ENCODE measurements around the gene FBXO21.

Gene FBXO21

DNA sequence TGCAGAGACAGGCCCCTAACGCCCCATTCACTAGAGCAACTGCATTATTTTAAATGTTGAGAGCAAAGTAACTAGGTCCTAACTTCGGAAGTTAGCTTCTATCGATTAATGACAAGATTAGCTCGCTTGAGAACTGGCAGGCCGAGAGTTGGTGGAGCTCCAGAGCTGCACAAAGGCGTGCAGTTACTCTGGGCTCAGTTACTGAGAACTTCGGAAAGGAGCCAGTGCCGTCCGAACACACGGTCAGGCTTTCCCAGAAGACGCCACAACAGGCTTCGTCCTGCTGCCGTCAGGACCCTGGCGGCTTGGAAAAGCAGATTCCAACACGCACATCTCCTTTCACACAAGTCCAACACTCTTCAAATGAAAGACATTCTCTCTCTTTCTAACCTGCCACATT, 45.7 kb downstream of the FBXO21 start:
- no peak overlapping the region for H3K4me3 Mint-ChIP-seq
- peaks cover 22% of the 10 kb centered on the region for H3K36me3 Mint-ChIP-seq (ENCODE audit: low read depth)
- no peak overlapping the region for H3K27ac Mint-ChIP-seq
- peaks cover 19% of the 10 kb centered on the region for H3K4me1 Mint-ChIP-seq (ENCODE audit: low read depth)
- H3K9me3 Mint-ChIP-seq, result no peaks in the 10 kb centered on the region
- H3K27me3 Mint-ChIP-seq (ENCODE audit: low read depth), result no peaks in the 10 kb centered on the region

DNA sequence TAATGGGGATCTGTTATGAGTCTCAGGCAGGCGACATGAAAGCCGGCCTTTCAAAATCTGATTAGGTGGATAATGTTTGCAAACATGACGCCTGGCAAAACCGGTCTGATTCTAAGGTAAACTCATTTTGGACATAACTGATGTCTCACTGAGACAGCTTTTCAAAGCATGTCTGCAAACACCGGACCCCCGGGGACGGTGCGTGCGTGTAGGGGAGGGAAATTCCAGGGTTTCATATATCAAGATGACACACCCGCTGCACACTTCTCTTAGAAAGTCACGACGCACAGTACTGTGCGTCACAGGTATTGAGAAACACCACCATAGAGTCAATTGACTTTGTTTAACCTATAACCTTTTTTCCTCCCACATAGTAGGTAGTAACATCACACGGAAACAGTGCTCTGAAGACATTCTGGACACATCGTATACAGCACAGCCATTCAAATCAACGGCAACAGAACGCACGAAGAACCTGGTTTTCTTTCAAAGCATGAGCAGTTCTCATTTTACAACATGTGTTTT, 47.2 kb downstream of the FBXO21 start:
- Mint-ChIP-seq H3K9me3 (no peaks in the 10 kb centered on the region), H3K27me3 (ENCODE audit: low read depth) (no peaks in the 10 kb centered on the region), H3K4me1 (ENCODE audit: low read depth) (peaks cover 4% of the 10 kb centered on the region), H3K27ac (no peak overlapping the region), H3K4me3 (no peak overlapping the region), H3K36me3 (ENCODE audit: low read depth) (peaks cover 21% of the 10 kb centered on the region)

DNA sequence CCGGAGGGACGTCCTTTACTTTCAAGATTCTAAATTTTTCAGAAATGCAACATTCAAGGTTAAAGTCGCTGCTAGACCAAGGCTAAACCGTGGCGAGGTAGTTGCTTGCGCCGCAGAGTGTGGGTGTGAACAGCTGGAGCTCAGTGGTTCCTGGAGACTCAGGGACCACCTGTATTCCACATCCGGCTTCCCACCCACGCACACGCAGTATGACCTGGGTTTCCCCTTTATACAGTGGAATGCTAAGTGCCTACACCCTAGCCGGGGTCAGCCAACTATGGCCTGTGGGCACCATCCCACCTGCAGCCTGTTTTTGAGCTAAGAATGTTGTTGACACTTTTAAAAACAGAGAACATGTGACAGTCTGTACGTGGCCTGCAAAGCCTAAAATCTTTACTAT, 48.2 kb downstream of the FBXO21 start:
- Mint-ChIP-seq H3K27me3 (ENCODE audit: low read depth) (no peaks in the 10 kb centered on the region), H3K27ac (no peak overlapping the region), H3K4me3 (no peak overlapping the region), H3K36me3 (ENCODE audit: low read depth) (peaks cover 17% of the 10 kb centered on the region), H3K9me3 (no peaks in the 10 kb centered on the region), H3K4me1 (ENCODE audit: low read depth) (peaks cover 2% of the 10 kb centered on the region)

DNA sequence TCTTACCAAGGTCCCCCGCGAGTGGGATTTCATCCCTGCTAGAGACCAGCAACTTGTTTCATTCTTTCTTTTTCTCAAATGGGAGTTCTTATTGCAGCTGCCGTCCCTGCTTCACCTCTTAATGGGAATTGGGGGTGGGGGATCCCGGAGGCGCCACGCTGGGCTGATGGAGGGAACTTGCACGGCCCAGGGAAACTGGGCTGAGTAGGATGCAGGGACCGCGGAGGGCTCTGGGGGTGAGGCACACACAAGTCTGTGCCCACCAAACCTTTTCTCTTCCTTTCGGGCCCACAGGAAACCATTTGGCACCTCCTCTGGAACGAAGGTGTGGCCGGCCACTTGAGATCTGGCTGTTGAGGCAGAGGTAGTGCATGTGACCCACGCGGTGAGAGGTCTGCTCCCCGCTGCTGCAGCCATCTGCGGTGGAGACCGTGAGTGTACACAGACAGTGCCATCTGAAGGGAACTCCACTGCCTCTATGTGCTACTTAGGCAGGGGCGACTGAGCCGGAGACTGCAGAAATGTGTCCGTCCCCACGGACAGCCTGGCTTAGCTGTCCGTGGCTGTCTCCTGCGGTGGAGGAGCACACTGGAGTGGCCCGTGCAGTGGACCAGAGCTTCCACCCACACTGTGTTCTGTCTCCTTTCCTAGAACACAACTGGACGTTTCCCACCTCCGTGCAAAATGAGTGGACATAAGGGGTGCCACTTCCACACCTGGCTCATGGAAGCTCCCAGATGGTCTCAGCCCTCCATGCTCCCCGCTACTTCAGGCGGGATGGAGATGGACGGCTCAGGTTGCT, 49.0 kb downstream of the FBXO21 start:
- Mint-ChIP-seq H3K27me3 (ENCODE audit: low read depth) (no peaks in the 10 kb centered on the region), H3K9me3 (no peaks in the 10 kb centered on the region), H3K4me3 (no peak overlapping the region), H3K27ac (no peak overlapping the region), H3K4me1 (ENCODE audit: low read depth) (peaks cover 2% of the 10 kb centered on the region), H3K36me3 (ENCODE audit: low read depth) (peaks cover 15% of the 10 kb centered on the region)

DNA sequence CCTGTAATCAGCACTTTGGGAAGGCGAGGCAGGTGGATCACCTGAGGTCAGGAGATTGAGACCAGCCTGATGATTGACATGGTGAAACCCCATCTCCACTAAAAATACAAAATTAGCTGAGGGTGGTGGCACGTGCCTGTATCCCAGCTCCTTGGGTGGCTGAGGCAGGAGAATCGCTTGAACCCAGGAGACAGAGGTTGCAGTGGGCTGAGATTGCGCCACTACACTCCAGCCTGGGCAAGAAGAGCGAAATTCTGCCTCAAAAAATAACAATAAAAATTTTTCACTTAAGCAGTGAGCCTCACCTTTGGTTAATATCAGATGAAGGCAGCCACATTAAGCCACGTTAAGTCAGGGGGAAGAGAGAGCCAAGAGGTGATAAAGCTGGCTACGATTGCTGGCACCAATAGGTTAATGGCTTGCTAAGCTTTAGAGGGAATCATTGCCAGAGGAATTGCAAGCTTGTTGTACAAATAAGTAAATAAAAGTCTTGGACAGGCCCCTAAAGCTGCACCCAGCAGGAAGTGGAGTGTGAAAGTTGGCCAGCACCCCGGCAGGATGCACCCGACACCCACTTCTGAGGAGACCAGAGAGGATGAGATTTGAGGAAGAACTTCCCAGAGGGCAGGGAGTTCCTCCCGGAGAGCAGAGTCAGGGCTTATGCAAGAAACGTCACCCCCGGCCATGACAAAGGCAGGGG, 49.7 kb downstream of the FBXO21 start:
- Mint-ChIP-seq H3K4me1 (ENCODE audit: low read depth) (no peaks in the 10 kb centered on the region), H3K9me3 (no peaks in the 10 kb centered on the region), H3K27me3 (ENCODE audit: low read depth) (no peaks in the 10 kb centered on the region)

DNA sequence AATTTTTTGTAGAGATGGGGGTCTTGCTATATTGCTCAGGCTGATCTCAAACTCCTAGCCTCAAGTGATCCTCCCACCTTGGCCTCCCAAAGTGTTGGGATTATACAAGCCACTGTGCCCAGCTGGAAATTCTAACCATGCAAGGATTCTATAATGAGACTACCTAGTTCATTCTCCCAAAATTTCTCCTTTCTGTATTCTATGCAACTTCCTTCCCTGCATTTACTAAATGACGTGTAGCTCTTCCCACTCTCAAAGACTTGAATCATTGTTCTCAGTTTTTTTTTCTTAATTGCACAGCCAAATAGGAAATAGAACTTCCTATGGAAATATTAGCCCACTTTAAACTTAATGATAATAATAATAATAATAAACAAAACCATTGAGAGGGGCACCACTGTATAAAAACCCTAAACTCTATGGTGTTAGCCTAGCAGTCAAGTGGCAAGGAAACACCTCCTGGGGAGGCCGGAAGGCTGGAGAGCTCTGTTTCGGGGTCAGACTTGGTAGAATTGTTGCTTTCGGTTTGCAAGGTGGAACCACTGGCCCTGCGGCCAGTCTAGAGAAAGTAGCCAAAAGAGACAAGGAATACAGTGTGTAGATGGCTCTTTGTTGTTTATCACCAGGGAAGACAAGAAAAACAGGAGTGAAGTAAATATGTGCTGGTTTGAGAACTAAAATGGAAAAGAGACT, 51.1 kb downstream of the FBXO21 start:
- no peaks in the 10 kb centered on the region for H3K27me3 Mint-ChIP-seq (ENCODE audit: low read depth)
- H3K36me3 Mint-ChIP-seq (ENCODE audit: low read depth), result peaks cover 7% of the 10 kb centered on the region
- H3K27ac Mint-ChIP-seq, result no peak overlapping the region
- H3K4me1 Mint-ChIP-seq (ENCODE audit: low read depth), result peaks cover 5% of the 10 kb centered on the region
- H3K4me3 Mint-ChIP-seq, result no peak overlapping the region
- H3K9me3 Mint-ChIP-seq, result no peaks in the 10 kb centered on the region

More for the DNA sequence above, 49.7 kb downstream of the FBXO21 start:
- H3K27ac Mint-ChIP-seq, result no peak overlapping the region
- H3K36me3 Mint-ChIP-seq (ENCODE audit: low read depth), result peaks cover 9% of the 10 kb centered on the region
- no peak overlapping the region for H3K4me3 Mint-ChIP-seq

DNA sequence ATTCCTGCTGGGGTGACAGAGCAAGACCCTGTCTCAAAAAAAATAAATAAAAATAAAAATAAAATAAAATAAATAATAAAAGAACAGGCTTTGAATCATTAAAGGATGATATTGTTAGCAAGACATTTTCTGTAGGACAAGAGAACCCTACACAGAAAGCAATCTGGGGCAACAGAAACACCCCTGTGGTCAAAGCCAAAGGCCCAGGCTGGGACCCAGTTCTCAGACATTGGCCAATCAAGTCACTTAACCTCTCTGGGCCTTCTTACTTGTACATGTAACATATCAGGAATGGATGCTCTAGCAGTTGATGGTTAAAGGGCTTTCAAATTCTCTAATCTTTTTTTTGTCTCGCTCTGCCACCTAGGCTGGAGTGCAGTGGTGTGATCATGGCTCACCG, 55.5 kb downstream of the FBXO21 start:
- no peak overlapping the region for H3K4me3 Mint-ChIP-seq
- no peaks in the 10 kb centered on the region for H3K36me3 Mint-ChIP-seq (ENCODE audit: low read depth)
- H3K27me3 Mint-ChIP-seq (ENCODE audit: low read depth), result no peaks in the 10 kb centered on the region
- peaks cover 13% of the 10 kb centered on the region for H3K4me1 Mint-ChIP-seq (ENCODE audit: low read depth)
- H3K27ac Mint-ChIP-seq, result no peak overlapping the region
- no peaks in the 10 kb centered on the region for H3K9me3 Mint-ChIP-seq

DNA sequence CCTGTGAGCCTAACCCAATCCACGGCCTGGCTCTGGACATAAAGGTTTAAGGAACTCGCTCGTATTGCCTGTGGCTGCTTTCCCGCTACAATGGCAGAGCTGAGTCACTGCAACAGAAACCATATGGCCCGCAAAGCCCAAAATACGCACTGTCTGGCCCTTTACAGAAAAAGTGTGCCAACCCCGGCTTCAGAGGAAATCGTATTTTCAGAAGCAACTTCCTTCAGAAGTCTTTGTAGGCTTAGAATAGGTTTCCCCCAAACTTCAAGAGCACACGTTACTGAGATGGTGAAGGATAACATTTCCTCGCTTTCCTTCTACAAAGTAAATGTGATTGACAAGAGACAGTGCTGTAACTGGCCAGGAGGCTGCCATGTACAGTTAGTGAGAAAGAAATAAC, 56.2 kb downstream of the FBXO21 start:
- no peaks in the 10 kb centered on the region for H3K36me3 Mint-ChIP-seq (ENCODE audit: low read depth)
- H3K27me3 Mint-ChIP-seq (ENCODE audit: low read depth), result no peaks in the 10 kb centered on the region

DNA sequence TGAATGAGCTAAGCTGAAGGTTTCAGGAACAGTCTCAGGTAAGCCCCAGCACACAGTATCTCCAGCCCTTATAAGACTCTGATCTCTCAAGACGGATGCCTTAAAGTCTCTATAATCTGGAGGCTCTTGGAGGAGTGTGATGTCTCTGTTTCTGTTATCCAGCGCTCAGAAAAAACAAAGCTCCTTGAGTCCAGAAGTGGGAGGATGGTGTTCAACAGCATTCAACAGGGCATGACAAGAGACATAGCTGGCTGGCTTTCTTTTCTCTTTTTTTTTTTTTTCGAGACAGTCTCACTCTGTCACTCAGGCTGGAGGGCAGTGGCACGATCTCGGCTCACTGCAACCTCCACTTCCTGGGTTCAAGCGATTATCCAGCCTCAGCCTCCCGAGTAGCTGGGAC, 59.5 kb downstream of the FBXO21 start:
- no peaks in the 10 kb centered on the region for H3K27me3 Mint-ChIP-seq (ENCODE audit: low read depth)
- H3K9me3 Mint-ChIP-seq, result peaks cover 9% of the 10 kb centered on the region
- no peak overlapping the region for H3K27ac Mint-ChIP-seq
- H3K36me3 Mint-ChIP-seq (ENCODE audit: low read depth), result no peaks in the 10 kb centered on the region
- H3K4me3 Mint-ChIP-seq, result no peak overlapping the region
- H3K4me1 Mint-ChIP-seq (ENCODE audit: low read depth), result peaks cover 13% of the 10 kb centered on the region

More for the DNA sequence above, 56.2 kb downstream of the FBXO21 start:
- Mint-ChIP-seq H3K4me1 (ENCODE audit: low read depth) (peaks cover 13% of the 10 kb centered on the region), H3K9me3 (no peaks in the 10 kb centered on the region), H3K4me3 (peak overlapping the region; percentile 11), H3K27ac (peak overlapping the region; percentile 70)

DNA sequence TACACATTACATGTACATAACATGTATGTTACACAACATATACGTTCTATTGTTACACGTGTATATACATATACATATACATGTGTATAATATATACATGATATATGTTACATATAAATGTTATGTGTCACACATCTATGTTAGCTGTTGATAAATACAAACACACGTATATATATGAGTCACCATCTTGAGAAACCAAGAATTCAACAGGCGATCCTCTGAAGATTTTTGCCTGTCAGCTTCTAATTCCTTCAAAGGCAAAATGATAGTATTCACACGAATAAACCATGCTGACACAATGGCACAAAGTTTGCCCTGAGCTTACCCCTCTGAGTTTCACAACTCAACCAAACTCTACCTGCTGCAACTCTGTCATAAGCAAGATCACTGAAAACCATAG, 60.9 kb downstream of the FBXO21 start:
- Mint-ChIP-seq H3K36me3 (ENCODE audit: low read depth) (no peaks in the 10 kb centered on the region), H3K27ac (no peak overlapping the region), H3K4me3 (no peak overlapping the region), H3K27me3 (ENCODE audit: low read depth) (no peaks in the 10 kb centered on the region), H3K4me1 (ENCODE audit: low read depth) (peaks cover 9% of the 10 kb centered on the region), H3K9me3 (peaks cover 9% of the 10 kb centered on the region)

DNA sequence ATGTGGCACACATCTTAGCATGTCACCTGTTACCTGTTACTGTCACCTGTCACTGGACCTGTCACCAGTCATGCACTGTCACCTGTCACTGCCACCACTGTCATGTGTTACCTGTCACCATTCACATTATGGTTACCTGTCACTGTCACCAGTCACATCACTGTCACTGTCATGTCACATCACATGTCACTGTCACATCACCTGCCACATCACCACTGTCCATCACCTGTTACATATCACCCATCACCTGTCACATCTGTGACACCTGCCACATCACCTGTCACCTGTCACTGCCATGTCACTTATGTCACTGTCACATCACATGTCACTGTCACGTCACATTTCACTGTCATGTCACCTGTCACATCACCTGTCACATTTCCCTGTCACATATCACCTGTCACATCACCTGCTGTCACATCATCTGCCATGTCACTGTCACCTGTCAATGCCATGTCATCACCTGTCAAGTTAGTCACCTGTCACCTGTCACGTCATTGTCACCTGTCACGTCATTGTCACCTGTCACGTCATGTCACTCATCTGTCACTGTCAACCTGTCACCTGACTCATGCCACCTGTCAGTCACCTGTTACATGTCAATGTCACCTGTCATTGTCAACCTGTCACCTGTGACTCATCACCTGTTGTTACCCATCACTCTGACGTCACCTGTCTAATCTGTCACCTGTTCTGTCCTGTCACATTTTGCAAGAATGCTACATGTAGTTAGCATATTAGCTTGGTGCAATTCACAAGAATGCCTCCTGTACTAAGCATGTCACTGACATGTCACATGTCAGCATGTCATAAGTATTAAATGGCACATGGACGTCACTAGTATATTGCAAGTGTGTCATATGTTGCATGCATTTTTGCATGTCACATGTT, 62.1 kb downstream of the FBXO21 start:
- Mint-ChIP-seq H3K4me3 (no peak overlapping the region), H3K9me3 (peaks cover 9% of the 10 kb centered on the region), H3K4me1 (ENCODE audit: low read depth) (peaks cover 3% of the 10 kb centered on the region), H3K27ac (no peak overlapping the region), H3K27me3 (ENCODE audit: low read depth) (no peaks in the 10 kb centered on the region), H3K36me3 (ENCODE audit: low read depth) (no peaks in the 10 kb centered on the region)

DNA sequence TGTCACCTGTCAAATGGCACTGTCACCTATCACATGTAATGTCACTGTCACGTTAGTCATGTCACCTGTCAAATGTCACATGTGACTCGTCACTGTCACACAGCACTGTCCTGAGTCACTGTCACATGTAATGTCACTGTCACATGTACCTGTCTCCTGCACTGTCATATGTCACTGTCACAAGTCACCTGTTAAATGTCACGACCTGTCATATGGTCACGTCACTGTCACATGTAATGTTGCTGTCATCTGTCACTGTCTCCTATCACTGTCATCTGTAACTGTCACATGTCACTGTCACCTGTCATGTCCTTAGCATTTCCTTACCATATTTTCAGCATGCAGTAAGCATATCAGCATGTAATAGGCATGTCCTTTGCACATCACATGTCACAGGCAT, 63.9 kb downstream of the FBXO21 start:
- no peak overlapping the region for H3K27ac Mint-ChIP-seq
- H3K4me1 Mint-ChIP-seq (ENCODE audit: low read depth), result peaks cover 3% of the 10 kb centered on the region
- peaks cover 9% of the 10 kb centered on the region for H3K9me3 Mint-ChIP-seq
- H3K4me3 Mint-ChIP-seq, result no peak overlapping the region
- H3K36me3 Mint-ChIP-seq (ENCODE audit: low read depth), result no peaks in the 10 kb centered on the region
- no peaks in the 10 kb centered on the region for H3K27me3 Mint-ChIP-seq (ENCODE audit: low read depth)

DNA sequence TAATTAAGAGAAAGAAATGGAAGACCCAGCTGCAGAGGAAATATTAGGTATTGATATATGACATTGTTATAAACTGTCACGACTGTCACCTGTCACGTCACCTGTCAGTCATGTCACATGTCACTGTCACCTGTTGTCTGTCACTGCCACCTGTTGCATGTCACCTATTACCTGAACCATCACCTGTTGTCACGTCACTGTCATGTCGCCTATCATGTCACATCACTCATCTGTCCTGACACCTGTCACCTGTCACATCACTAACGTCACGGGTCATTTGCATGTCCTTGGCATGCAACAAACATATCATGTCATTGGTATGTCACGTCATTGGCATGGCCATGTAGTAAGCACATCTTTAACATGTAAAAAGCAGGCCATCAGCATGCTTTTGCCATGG, 64.5 kb downstream of the FBXO21 start:
- no peak overlapping the region for H3K4me3 Mint-ChIP-seq
- no peaks in the 10 kb centered on the region for H3K27me3 Mint-ChIP-seq (ENCODE audit: low read depth)
- no peaks in the 10 kb centered on the region for H3K36me3 Mint-ChIP-seq (ENCODE audit: low read depth)
- H3K27ac Mint-ChIP-seq, result no peak overlapping the region
- H3K9me3 Mint-ChIP-seq, result peaks cover 9% of the 10 kb centered on the region
- H3K4me1 Mint-ChIP-seq (ENCODE audit: low read depth), result peaks cover 3% of the 10 kb centered on the region

DNA sequence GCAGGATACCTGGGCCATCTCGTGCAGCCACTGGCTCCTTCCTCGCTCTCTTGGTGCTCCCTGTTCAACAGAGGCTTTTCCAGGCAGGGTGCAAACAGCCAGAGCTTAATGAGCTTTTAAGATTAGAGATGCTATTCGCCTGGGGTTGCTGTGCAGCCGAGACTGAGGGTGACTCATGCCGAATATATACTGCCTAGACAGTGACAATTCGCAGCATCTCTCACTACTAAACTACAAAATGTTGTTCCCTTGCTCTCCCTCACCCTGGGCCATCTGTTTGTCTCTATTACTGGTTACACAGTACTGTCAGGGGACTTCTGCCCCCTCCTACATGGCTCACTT, 65.0 kb downstream of the FBXO21 start:
- H3K27ac Mint-ChIP-seq, result no peak overlapping the region
- H3K9me3 Mint-ChIP-seq, result peaks cover 9% of the 10 kb centered on the region
- H3K36me3 Mint-ChIP-seq (ENCODE audit: low read depth), result no peaks in the 10 kb centered on the region
- H3K27me3 Mint-ChIP-seq (ENCODE audit: low read depth), result no peaks in the 10 kb centered on the region
- no peak overlapping the region for H3K4me3 Mint-ChIP-seq
- H3K4me1 Mint-ChIP-seq (ENCODE audit: low read depth), result peaks cover 3% of the 10 kb centered on the region

All from T-helper 1 cell treated with Interleukin-12 subunit alpha and Interleukin-12 subunit beta and Interleukin-4 antibody, amounts not matched to agents 30 μg/mL and 1 μg/mL, for 36 hours (primary cell).